ENCODE measurements around the gene LEFTY1. TPM values are rescaled to one million over a fixed set of nuclear protein-coding genes. Genes with fewer than 3 reads are reported as not detected.

LEFTY1 gene
- total RNA-seq, 5 donors from 2014 or later (not counting 1 experiment from before 2014, with no cell fraction given), result 0.23 to 0.63 (median 0.35) TPM

DNA sequence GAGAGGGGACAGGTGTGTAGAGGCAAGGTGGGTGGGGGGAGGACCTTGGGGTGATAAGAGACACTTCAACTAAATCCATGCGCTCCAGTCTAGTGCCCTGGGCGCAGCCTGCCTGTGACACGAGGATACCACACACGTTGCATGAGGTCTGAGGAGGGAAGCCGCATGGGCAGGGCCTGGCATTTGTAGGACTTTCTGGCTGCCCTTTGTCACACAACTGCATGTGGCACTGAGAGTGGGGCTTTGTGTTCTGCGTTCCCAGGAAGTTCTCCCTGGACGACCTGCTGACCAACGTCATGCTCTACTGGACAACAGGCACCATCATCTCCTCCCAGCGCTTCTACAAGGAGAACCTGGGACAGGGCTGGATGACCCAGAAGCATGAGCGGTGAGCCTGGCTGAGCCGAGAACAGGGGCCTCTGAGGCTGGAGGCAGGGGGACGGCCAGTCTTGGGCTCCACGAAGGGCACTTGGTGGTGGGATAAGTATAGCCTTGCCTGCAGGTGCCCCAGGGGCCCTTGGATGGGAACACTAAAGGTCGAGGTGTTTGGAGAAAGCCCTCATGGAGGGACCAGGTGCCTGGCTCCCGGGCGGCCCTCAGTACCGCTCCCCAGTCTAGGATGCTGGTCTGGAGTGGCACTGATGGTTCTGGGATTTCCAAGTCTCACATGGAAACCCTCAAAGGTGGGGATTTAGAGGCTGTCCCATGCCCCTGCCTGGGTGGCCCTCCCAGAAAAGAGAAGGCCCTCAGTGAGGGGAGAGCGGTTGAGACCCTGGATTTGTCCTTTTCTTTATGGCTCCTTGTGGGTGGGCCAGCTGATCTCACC lies 44.5 kb downstream of the LEFTY1 start:
- ChIA-PET POLR2A (no interaction called here), CTCF (interaction anchor here in 1 of 2 donors (0.5 kb wide), 1 partner anchor 276 kb away, joined by 3 read pairs; no protein-coding TSS in a partner anchor)
- Histone ChIP-seq H3K27ac (ENCODE audit: low read length) (no peak overlapping the region), H3K4me1 (ENCODE audit: control insufficient read depth in 1 of 2, extremely low read depth in 1 of 2, insufficient read depth in 2 of 2, low read length in 2 of 2) (peaks cover 13 to 56% of the 10 kb centered on the region in 2 experiments), H3K4me3 (ENCODE audit: control insufficient read depth in 1 of 2, extremely low read depth in 1 of 2, low read length in 1 of 2) (no peak overlapping the region), H3K9me3 (no peaks in the 10 kb centered on the region), H3K27me3 (replicated peaks in 1 of 2; ENCODE audit: control insufficient read depth in 2 of 2, extremely low read depth in 1 of 2, insufficient read depth in 2 of 2, low read length in 1 of 2) (peaks cover 0 to 2% of the 10 kb centered on the region in 2 experiments), H3K36me3 (ENCODE audit: control insufficient read depth in 2 of 2, extremely low read depth in 1 of 2, insufficient read depth in 1 of 2, low read length in 1 of 2) (peaks cover 12 to 34% of the 10 kb centered on the region in 2 donors)
- Mint-ChIP-seq H3K4me1 (peaks cover 57 to 59% (median 58%) of the 10 kb centered on the region in 3 donors), H3K27me3 (no peaks in the 10 kb centered on the region), H3K9me3 (no peaks in the 10 kb centered on the region), H3K36me3 (peaks cover 13% of the 10 kb centered on the region), H3K27ac (peak overlapping the region in 1 of 2 donors; percentile 75), H3K4me3 (no peak overlapping the region)
- WGBS (ENCODE audit: insufficient coverage), result 89% methylated on average over 13 of the region's 18 CpGs
- ATAC-seq (replicated peaks in 1 of 4), result no peak
- DNase-seq, result no peak

- 83% methylated on average over 3 of the region's 6 CpGs for WGBS (ENCODE audit: insufficient coverage)
- Histone ChIP-seq H3K4me3 (ENCODE audit: control insufficient read depth in 1 of 2, extremely low read depth in 1 of 2, low read length in 1 of 2) (no peak overlapping the region), H3K27ac (ENCODE audit: low read length) (no peak overlapping the region), H3K27me3 (replicated peaks in 1 of 2; ENCODE audit: control insufficient read depth in 2 of 2, extremely low read depth in 1 of 2, insufficient read depth in 2 of 2, low read length in 1 of 2) (no peaks in the 10 kb centered on the region), H3K4me1 (ENCODE audit: control insufficient read depth in 1 of 2, extremely low read depth in 1 of 2, insufficient read depth in 2 of 2, low read length in 2 of 2) (peaks cover 4 to 56% of the 10 kb centered on the region in 2 experiments), H3K9me3 (no peaks in the 10 kb centered on the region), H3K36me3 (ENCODE audit: control insufficient read depth in 2 of 2, extremely low read depth in 1 of 2, insufficient read depth in 1 of 2, low read length in 1 of 2) (peaks cover 9 to 24% of the 10 kb centered on the region in 2 donors)
- no peak for DNase-seq
- CTCF ChIA-PET, result no interaction called here
- Mint-ChIP-seq H3K4me1 (peaks cover 48 to 54% (median 49%) of the 10 kb centered on the region in 3 donors), H3K27ac (peak overlapping the region; percentile 69 to 75), H3K4me3 (no peak overlapping the region), H3K27me3 (no peaks in the 10 kb centered on the region), H3K36me3 (peaks cover 11% of the 10 kb centered on the region), H3K9me3 (no peaks in the 10 kb centered on the region)
- POLR2A ChIA-PET, result interaction anchor here in 1 of 2 donors (0.5 kb wide), 1 partner anchor 73 kb away, joined by 8 read pairs; no protein-coding TSS in a partner anchor
- no peak for ATAC-seq (replicated peaks in 1 of 4)
These were observed 45.5 kb downstream of the LEFTY1 start for GRCh38 chr1:225843426-225843795.

GRCh38 chr1:225842788-225843425 lies 46.0 kb downstream of the LEFTY1 start:
- peaks cover 43 to 54% (median 47%) of the 10 kb centered on the region in 3 donors for H3K4me1 Mint-ChIP-seq
- no peaks in the 10 kb centered on the region for H3K27me3 Mint-ChIP-seq
- peak overlapping the region; percentile 75 to 80 for H3K27ac Mint-ChIP-seq

GRCh38 chr1:225842074-225842473 lies 46.9 kb downstream of the LEFTY1 start:
- peaks cover 8% of the 10 kb centered on the region for H3K36me3 Mint-ChIP-seq
- peaks cover 0 to 45% of the 10 kb centered on the region in 2 experiments for H3K4me1 ChIP-seq (ENCODE audit: control insufficient read depth in 1 of 2, extremely low read depth in 1 of 2, insufficient read depth in 2 of 2, low read length in 2 of 2)
- no peaks in the 10 kb centered on the region for H3K9me3 Mint-ChIP-seq
- 61% methylated on average over 10 of the region's 12 CpGs for WGBS (ENCODE audit: insufficient coverage)
- ChIA-PET CTCF (interaction anchor here (0.6 to 0.7 kb wide), 3 partner anchors 146 to 1426 kb away, joined by 3 to 4 read pairs (median 3); no protein-coding TSS in a partner anchor), POLR2A (interaction anchor here in 1 of 2 donors (0.7 kb wide), 1 partner anchor 9 kb away, joined by 6 read pairs; no protein-coding TSS in a partner anchor)
- no peak overlapping the region for H3K4me3 Mint-ChIP-seq
- no peaks in the 10 kb centered on the region for H3K27me3 Mint-ChIP-seq
- DNase-seq, result peak in 6 of 35 experiments; percentile 7 to 37 (median 18)
- H3K4me3 ChIP-seq (ENCODE audit: control insufficient read depth in 1 of 2, extremely low read depth in 1 of 2, low read length in 1 of 2), result no peak overlapping the region
- H3K4me1 Mint-ChIP-seq, result peaks cover 35 to 50% (median 40%) of the 10 kb centered on the region in 3 donors
- no peaks in the 10 kb centered on the region for H3K9me3 ChIP-seq
- H3K27ac Mint-ChIP-seq, result peak overlapping the region; percentile 75 to 80
- ATAC-seq (replicated peaks in 1 of 4), result peak; percentile 36 to 60 (median 50)
- H3K27me3 ChIP-seq (replicated peaks in 1 of 2; ENCODE audit: control insufficient read depth in 2 of 2, extremely low read depth in 1 of 2, insufficient read depth in 2 of 2, low read length in 1 of 2), result no peaks in the 10 kb centered on the region
- peaks cover 8 to 13% of the 10 kb centered on the region in 2 donors for H3K36me3 ChIP-seq (ENCODE audit: control insufficient read depth in 2 of 2, extremely low read depth in 1 of 2, insufficient read depth in 1 of 2, low read length in 1 of 2)
- peak overlapping the region; percentile 15 for H3K27ac ChIP-seq (ENCODE audit: low read length)

More at GRCh38 chr1:225842788-225843425, 46.0 kb downstream of the LEFTY1 start:
- Histone ChIP-seq H3K4me3 (ENCODE audit: control insufficient read depth in 1 of 2, extremely low read depth in 1 of 2, low read length in 1 of 2) (no peak overlapping the region), H3K9me3 (no peaks in the 10 kb centered on the region), H3K27me3 (replicated peaks in 1 of 2; ENCODE audit: control insufficient read depth in 2 of 2, extremely low read depth in 1 of 2, insufficient read depth in 2 of 2, low read length in 1 of 2) (no peaks in the 10 kb centered on the region), H3K27ac (ENCODE audit: low read length) (peak overlapping the region; percentile 15), H3K36me3 (ENCODE audit: control insufficient read depth in 2 of 2, extremely low read depth in 1 of 2, insufficient read depth in 1 of 2, low read length in 1 of 2) (peaks cover 9 to 19% of the 10 kb centered on the region in 2 donors), H3K4me1 (ENCODE audit: control insufficient read depth in 1 of 2, extremely low read depth in 1 of 2, insufficient read depth in 2 of 2, low read length in 2 of 2) (peaks cover 0 to 53% of the 10 kb centered on the region in 2 experiments)
- Mint-ChIP-seq H3K9me3 (no peaks in the 10 kb centered on the region), H3K36me3 (peaks cover 8% of the 10 kb centered on the region), H3K4me3 (no peak overlapping the region)
- POLR2A ChIA-PET, result no interaction called here
- ATAC-seq (replicated peaks in 1 of 4) (no peak), DNase-seq (no peak)
- CTCF ChIA-PET, result interaction anchor here (0.6 to 0.7 kb wide), 2 partner anchors 471 to 1427 kb away, joined by 3 read pairs; no protein-coding TSS in a partner anchor
- 98% methylated on average over 5 of the region's 6 CpGs for WGBS (ENCODE audit: insufficient coverage)

DNA sequence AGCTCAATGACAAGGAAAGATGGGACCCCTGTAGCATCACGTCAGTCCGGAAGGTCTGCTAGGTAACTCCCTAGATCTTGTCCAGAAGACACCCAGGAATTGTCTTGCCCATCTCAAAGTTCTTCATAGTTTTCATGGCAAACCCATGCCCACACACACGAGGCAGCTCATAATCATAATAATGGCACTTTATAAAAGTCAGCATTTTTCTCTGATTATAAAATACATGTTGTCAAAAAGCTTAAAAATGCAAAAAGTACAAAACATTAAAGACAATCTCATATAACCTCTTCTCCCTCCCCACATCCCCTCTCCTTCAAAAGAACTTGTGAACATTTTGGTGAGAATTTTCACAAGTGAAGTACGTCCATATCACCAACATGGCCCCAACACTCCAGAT lies 48.2 kb downstream of the LEFTY1 start:
- 100% methylated on average over 2 of the region's 4 CpGs for WGBS (ENCODE audit: insufficient coverage)
- Histone ChIP-seq H3K27ac (ENCODE audit: low read length) (no peak overlapping the region), H3K27me3 (replicated peaks in 1 of 2; ENCODE audit: control insufficient read depth in 2 of 2, extremely low read depth in 1 of 2, insufficient read depth in 2 of 2, low read length in 1 of 2) (no peaks in the 10 kb centered on the region), H3K36me3 (ENCODE audit: control insufficient read depth in 2 of 2, extremely low read depth in 1 of 2, insufficient read depth in 1 of 2, low read length in 1 of 2) (no peaks in the 10 kb centered on the region), H3K4me1 (ENCODE audit: control insufficient read depth in 1 of 2, extremely low read depth in 1 of 2, insufficient read depth in 2 of 2, low read length in 2 of 2) (peaks cover 0 to 34% of the 10 kb centered on the region in 2 experiments), H3K9me3 (no peaks in the 10 kb centered on the region), H3K4me3 (ENCODE audit: control insufficient read depth in 1 of 2, extremely low read depth in 1 of 2, low read length in 1 of 2) (no peak overlapping the region)
- DNase-seq, result no peak
- POLR2A ChIA-PET, result interaction anchor here (0.5 to 0.7 kb wide), 2 partner anchors 113 to 277 kb away, joined by 4 to 5 read pairs; no protein-coding TSS in a partner anchor
- ATAC-seq (replicated peaks in 1 of 4), result no peak
- Mint-ChIP-seq H3K9me3 (no peaks in the 10 kb centered on the region), H3K27me3 (no peaks in the 10 kb centered on the region), H3K27ac (peak overlapping the region; percentile 16 to 81), H3K4me1 (peaks cover 32 to 38% (median 34%) of the 10 kb centered on the region in 3 donors), H3K4me3 (no peak overlapping the region), H3K36me3 (no peaks in the 10 kb centered on the region)
- CTCF ChIA-PET, result no interaction called here

- H3K27ac Mint-ChIP-seq, result peak overlapping the region; percentile 23 to 81
These were observed 48.7 kb downstream of the LEFTY1 start for GRCh38 chr1:225840223-225840610.

More at GRCh38 chr1:225840223-225840610, 48.7 kb downstream of the LEFTY1 start:
- H3K9me3 Mint-ChIP-seq, result no peaks in the 10 kb centered on the region
- WGBS (ENCODE audit: insufficient coverage), result no CpG with 5 or more reads among the region's 1 CpG
- H3K36me3 Mint-ChIP-seq, result no peaks in the 10 kb centered on the region
- no peak overlapping the region for H3K4me3 Mint-ChIP-seq
- H3K9me3 ChIP-seq, result no peaks in the 10 kb centered on the region
- ChIA-PET POLR2A (interaction anchor here (0.5 to 0.6 kb wide), 2 partner anchors 113 to 280 kb away, joined by 3 to 5 read pairs; no protein-coding TSS in a partner anchor), CTCF (no interaction called here)
- H3K27me3 ChIP-seq (replicated peaks in 1 of 2; ENCODE audit: control insufficient read depth in 2 of 2, extremely low read depth in 1 of 2, insufficient read depth in 2 of 2, low read length in 1 of 2), result no peaks in the 10 kb centered on the region
- no peak overlapping the region for H3K4me3 ChIP-seq (ENCODE audit: control insufficient read depth in 1 of 2, extremely low read depth in 1 of 2, low read length in 1 of 2)
- no peak overlapping the region for H3K27ac ChIP-seq (ENCODE audit: low read length)
- H3K4me1 Mint-ChIP-seq, result peaks cover 32 to 38% (median 34%) of the 10 kb centered on the region in 3 donors
- no peak for ATAC-seq (replicated peaks in 1 of 4)
- no peaks in the 10 kb centered on the region for H3K36me3 ChIP-seq (ENCODE audit: control insufficient read depth in 2 of 2, extremely low read depth in 1 of 2, insufficient read depth in 1 of 2, low read length in 1 of 2)
- peaks cover 0 to 34% of the 10 kb centered on the region in 2 experiments for H3K4me1 ChIP-seq (ENCODE audit: control insufficient read depth in 1 of 2, extremely low read depth in 1 of 2, insufficient read depth in 2 of 2, low read length in 2 of 2)
- DNase-seq, result no peak
- no peaks in the 10 kb centered on the region for H3K27me3 Mint-ChIP-seq
